ENCODE measurements around the gene MCL1.

The MCL1 gene

DNA sequence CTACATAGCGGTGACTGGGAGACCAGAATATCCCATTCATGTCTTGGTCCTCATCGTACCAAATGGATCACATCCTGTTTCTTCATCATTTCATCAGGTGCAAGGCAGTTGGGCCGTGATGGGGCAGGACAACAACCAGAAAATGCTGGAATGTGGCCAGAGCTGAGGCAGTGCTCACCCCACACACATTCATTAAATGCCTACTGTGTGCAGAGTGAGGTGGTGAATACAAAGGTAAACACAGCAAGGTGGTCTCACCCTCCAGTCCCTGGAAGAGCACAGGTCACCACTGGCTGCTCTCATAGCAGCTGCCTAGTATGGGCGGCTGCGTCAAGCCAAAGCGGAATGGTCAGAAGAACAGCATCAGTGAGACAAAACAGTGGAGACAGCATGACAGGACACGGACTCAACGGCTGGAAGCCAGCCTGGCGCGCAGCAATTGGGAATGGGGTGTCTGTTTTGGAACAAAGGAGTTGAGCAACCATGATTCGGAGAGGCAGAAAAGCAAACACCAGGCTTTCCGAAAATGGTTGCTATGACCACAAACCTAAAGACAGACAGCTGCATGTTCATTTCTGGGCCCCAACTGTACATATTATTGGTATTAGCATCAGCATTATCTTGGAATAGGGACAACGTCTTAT, 35.8 kb downstream of the MCL1 start:
- DNase-seq (ENCODE audit: low read depth in 1 of 2, low spot score in 1 of 2): no peak

DNA sequence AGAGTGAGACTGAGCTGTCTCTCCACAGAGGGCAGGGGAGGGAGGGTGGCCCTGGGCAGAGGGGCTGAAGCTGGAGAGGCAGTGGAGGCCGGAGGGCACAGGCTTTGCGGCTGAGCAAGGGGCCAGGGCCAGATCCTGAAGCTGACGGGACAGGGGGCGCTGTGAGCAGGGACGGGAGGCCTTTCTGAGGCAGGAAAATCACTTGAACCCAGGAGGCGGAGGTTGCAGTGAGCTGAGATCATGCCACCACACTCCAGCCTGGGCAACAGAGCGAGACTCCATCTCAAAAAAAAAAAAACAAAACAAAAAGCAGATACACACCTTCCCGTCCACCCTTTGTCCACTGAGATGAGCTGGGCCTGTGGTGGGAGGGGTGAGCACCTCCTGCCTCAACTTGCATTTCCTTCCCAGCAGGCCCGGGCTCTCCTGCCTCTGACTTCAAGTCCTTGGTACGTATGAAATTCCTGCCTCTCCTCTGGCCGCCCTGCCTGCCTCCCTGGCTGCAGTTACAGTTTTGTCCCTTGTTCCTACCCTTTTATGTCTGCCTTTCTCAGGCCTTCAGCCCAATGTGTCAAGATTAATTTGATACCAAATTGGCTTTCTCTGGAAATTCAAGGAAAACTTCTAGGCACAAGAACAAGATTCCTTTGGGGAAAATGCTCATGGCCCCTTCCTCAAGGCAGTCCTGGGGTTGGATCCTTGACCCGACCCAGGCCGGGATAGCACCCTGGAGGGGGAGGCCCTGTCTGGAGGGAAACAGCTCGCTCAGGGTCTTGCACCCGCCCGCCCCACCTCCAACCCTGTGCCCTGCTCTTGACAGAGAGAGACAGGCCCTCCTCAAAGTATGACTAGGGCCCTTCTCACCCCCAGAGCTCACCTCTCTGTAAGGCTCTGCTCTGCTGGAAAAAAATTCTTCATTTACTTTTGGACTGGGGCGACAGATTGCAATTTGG, 41.4 kb downstream of the MCL1 start:
- DNase-seq (ENCODE audit: low read depth in 1 of 2, low spot score in 1 of 2): no peak

GRCh38 chr1:150536836-150537731, 42.3 kb downstream of the MCL1 start:
- no peak for DNase-seq (ENCODE audit: low read depth in 1 of 2, low spot score in 1 of 2)

- no peak for DNase-seq (ENCODE audit: low read depth in 1 of 2, low spot score in 1 of 2)
Observed at GRCh38 chr1:150535511-150536287, 43.7 kb downstream of the MCL1 start.

- DNase-seq (ENCODE audit: low read depth in 1 of 2, low spot score in 1 of 2): no peak
Observed at GRCh38 chr1:150534002-150534401, 45.4 kb downstream of the MCL1 start.

DNA sequence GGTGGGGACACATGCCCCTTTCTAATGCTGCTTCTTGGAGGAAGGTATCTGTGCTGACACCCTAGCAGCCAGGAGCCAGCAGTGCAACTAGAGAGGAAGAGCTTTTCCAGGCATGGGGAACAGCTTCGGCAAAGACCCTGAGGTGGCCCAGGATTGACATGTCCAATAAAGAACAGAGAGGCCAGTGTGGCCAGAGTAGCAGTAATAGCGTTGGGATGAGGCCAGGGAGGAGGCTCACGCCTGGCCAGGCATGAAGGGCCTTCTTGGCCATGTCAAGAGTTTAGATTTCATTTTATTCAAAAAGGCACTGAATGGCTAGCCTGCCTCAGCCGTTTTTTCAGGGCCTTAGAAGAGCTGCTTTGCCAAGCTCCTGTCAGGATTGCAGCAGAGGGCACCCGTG, 46.5 kb downstream of the MCL1 start:
- DNase-seq (ENCODE audit: low read depth in 1 of 2, low spot score in 1 of 2): no peak

- DNase-seq (ENCODE audit: low read depth in 1 of 2, low spot score in 1 of 2): no peak
Observed at GRCh38 chr1:150530491-150531159, 48.8 kb downstream of the MCL1 start.

DNA sequence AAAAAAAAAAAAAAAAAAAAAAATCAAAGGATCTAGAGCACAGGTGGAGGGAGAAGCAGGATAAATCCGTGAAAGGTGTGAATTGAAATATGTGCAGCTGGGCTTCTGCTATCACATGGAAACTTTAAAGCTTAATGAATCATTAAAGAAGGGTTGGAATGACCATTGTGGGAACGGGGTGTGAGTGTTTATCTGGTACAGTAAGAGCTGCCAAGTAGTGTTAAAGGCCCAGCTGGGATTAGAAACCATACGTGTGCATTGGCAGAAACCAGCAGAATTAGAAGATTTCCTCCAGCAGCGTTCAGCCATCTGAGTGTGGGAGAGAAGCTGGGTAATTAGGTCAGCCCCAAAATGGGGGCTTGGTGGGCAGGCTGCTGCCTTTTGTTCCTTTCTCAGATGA, 50.4 kb downstream of the MCL1 start:
- DNase-seq (ENCODE audit: low read depth in 1 of 2, low spot score in 1 of 2): no peak

- no peak for DNase-seq (ENCODE audit: low read depth in 1 of 2, low spot score in 1 of 2)
Observed at GRCh38 chr1:150528196-150528595, 51.2 kb downstream of the MCL1 start.

- no peak for DNase-seq (ENCODE audit: low read depth in 1 of 2, low spot score in 1 of 2)
Observed at GRCh38 chr1:150525348-150525747, 54.1 kb downstream of the MCL1 start.

Data from activated T-helper 1 cell treated with anti-CD3 and anti-CD28 coated beads, Interleukin-2, amount 50 U/mL, for 16 hours (primary cell).